ENCODE data around the gene FRMD3.

FRMD3 gene

DNA sequence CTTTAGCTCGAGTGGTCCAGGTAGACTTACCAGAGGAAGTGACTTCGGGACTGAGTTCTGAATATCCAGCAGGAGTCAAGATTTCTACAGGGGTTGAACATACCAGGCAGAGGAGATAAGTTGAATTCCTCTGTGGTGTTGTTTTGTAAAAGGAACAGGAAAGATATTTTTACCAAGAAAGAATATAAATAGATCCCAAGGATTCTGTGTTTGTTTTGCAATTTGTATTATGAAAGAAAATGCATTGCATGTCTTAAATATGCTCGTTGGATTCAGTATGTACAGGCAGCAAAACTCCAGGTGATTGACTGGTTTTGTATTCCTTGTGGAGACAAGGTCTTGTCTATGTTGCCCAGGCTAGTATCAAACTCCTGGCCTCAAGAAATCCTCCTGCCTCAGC, 197.8 kb downstream of the FRMD3 start:
- Histone ChIP-seq H3K4me3 (ENCODE audit: low read length) (no peak overlapping the region), H3K9me3 (ENCODE audit: control insufficient read depth, low read length) (no peaks in the 10 kb centered on the region), H3K9ac (ENCODE audit: low read length) (no peak overlapping the region), H3K27me3 (ENCODE audit: control insufficient read depth, insufficient read depth, low read length) (no peaks in the 10 kb centered on the region), H3K36me3 (ENCODE audit: control insufficient read depth, insufficient read depth, low read length) (no peaks in the 10 kb centered on the region), H3K4me1 (ENCODE audit: control insufficient read depth, insufficient read depth, low read length) (no peaks in the 10 kb centered on the region)

DNA sequence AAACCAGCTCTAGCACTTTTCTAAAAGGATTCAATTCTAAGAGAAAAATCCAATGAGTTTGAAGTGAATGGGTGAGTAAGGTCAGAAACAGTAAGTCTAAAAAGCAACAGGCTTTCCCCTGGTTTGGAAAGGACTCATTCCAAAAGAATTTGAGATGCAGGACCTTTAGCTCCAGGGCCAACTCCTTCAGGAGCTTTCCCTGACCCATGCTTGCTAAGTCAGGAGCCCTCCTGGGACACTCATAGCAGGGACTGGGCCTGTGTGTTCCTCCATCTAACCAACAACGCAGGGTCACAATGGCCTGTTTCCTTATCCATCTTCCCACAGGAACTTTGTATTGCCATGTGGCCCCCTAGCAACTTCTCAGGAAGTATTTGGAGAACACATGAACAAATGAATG, 198.8 kb downstream of the FRMD3 start:
- Histone ChIP-seq H3K4me3 (ENCODE audit: low read length) (no peak overlapping the region), H3K9me3 (ENCODE audit: control insufficient read depth, low read length) (no peaks in the 10 kb centered on the region), H3K27me3 (ENCODE audit: control insufficient read depth, insufficient read depth, low read length) (no peaks in the 10 kb centered on the region), H3K36me3 (ENCODE audit: control insufficient read depth, insufficient read depth, low read length) (no peaks in the 10 kb centered on the region), H3K9ac (ENCODE audit: low read length) (no peak overlapping the region), H3K4me1 (ENCODE audit: control insufficient read depth, insufficient read depth, low read length) (no peaks in the 10 kb centered on the region)

DNA sequence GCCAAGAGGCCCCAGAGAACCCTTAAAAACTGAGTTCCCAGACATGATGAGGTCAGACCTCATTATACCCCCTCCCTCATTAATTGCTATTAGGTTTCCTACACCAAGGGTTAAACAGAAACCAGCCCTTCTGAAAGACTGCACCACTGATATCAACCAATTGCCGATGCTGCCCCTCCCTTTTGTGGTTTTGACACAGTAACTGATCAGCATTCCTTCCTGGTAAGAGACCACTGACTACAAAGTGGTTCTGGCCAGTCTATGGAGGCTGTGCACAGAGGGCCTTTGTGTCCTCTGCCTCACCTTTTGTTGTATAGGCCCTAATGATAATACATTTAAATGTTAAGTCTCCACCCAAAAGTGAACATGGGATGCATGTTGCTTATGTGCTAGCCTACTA, 201.5 kb downstream of the FRMD3 start:
- Histone ChIP-seq H3K4me1 (ENCODE audit: control insufficient read depth, insufficient read depth, low read length) (no peaks in the 10 kb centered on the region), H3K27me3 (ENCODE audit: control insufficient read depth, insufficient read depth, low read length) (no peaks in the 10 kb centered on the region), H3K4me3 (ENCODE audit: low read length) (no peak overlapping the region), H3K36me3 (ENCODE audit: control insufficient read depth, insufficient read depth, low read length) (no peaks in the 10 kb centered on the region), H3K9ac (ENCODE audit: low read length) (no peak overlapping the region), H3K9me3 (ENCODE audit: control insufficient read depth, low read length) (no peaks in the 10 kb centered on the region)

DNA sequence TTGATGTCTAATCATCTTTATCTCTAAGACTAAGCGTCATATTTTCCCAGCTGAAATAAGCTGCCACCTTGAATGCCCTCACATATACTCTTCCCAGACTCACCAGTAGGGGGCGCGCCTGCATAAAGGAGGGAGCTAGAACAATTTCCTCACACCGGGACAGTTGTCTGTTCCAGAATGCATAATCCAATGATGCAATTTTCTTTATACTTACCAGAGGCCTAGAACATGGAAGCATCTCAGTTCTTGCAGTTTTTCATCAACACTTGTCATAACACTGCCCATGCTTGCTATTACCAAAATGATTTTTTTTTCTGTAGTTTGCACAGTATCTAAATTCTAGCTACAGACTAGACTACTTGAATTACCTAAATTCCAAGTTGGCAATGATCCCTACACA, 203.9 kb downstream of the FRMD3 start:
- no peaks in the 10 kb centered on the region for H3K4me1 ChIP-seq (ENCODE audit: control insufficient read depth, insufficient read depth, low read length)
- H3K9ac ChIP-seq (ENCODE audit: low read length), result no peak overlapping the region
- H3K9me3 ChIP-seq (ENCODE audit: control insufficient read depth, low read length), result no peaks in the 10 kb centered on the region
- H3K36me3 ChIP-seq (ENCODE audit: control insufficient read depth, insufficient read depth, low read length), result no peaks in the 10 kb centered on the region
- H3K27me3 ChIP-seq (ENCODE audit: control insufficient read depth, insufficient read depth, low read length), result no peaks in the 10 kb centered on the region
- no peak overlapping the region for H3K4me3 ChIP-seq (ENCODE audit: low read length)

DNA sequence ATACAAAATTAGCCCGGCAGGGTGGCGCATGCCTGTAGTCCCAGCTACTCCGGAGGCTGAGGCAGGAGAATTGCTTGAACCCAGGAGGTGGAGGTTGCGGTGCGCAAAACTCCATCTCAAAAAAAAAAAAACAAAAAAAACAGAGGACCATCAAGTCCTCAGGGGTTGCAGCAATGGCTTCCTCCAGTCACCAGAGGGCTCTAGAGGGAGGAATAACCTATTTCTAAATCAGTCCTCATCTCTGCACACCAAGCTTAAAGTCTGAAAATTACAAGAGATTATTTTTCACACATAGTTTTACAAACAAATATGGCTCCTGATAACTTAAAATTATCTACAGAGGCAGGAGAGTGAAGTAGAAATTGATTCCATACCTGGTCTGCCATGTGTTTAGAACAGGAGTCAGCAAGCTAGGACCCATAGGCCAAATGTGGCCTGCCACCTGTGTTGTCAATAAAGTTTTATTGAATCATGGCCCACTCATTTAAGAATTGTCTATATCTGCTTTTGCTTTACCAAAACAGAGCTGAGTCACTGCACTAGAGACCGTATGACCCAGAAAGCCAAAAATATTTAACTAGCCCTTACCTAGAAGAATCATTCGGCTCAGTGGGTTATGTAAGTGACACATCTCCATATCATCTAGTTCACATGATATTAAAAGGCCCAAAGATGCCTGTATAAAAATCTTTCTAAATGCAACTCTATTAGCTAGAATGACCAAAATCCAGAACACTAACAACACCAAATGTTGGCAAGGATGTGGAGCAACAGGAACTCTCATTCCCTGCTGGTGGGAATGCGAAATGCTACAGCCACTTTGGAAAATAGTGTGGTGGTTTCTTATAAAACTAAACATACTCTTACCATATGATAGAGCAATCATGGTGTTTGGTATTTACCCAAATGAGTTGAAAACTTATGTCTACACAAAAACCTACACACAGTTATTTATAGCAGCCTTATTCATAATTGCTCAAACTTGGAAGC, 207.7 kb downstream of the FRMD3 start:
- Histone ChIP-seq H3K9me3 (ENCODE audit: control insufficient read depth, low read length) (no peaks in the 10 kb centered on the region), H3K9ac (ENCODE audit: low read length) (no peak overlapping the region), H3K4me1 (ENCODE audit: control insufficient read depth, insufficient read depth, low read length) (no peaks in the 10 kb centered on the region), H3K4me3 (ENCODE audit: low read length) (no peak overlapping the region), H3K27me3 (ENCODE audit: control insufficient read depth, insufficient read depth, low read length) (no peaks in the 10 kb centered on the region), H3K36me3 (ENCODE audit: control insufficient read depth, insufficient read depth, low read length) (no peaks in the 10 kb centered on the region)

DNA sequence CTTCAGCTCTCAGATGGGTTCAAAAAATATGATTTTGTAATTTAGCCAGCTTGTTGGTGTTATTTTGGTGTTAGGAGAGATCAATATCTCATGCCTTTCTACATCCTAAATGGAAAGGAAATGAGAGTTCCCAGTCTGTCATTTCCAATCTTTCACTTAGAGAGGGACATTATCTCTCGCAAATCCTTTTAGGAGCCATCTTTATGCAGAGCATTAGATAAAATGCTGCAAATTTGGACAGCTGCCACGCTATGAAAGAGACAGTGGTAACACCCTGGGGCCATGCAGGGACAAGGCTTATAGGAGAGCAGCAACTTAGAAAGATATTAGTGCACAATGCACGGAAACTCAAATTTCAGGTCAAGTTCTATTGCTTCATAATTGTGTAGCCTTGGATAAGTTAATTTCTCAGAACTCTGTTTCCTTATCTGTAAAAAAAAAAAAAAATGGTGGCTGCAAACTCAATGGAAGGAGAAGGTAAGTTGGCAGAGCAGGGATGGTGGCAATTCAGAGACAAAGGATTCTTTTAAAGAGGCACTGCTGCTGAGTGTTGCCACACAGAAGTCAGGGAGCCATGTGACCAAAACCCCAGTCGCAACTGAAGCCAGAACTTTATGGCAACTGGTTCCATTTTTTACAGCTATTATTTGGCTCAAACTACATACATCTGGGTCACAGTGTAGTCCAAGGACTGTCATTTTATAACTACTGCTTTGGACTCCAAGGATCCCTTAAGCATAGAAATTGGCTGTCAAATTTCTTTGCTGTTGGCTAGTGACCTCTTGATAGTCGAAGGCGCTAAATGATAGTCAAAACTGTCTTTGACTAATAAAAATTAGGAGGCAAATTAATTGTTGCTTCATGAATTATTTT, 210.2 kb downstream of the FRMD3 start:
- Histone ChIP-seq H3K27me3 (ENCODE audit: control insufficient read depth, insufficient read depth, low read length) (no peaks in the 10 kb centered on the region), H3K9me3 (ENCODE audit: control insufficient read depth, low read length) (no peaks in the 10 kb centered on the region), H3K36me3 (ENCODE audit: control insufficient read depth, insufficient read depth, low read length) (no peaks in the 10 kb centered on the region), H3K9ac (ENCODE audit: low read length) (no peak overlapping the region), H3K4me3 (ENCODE audit: low read length) (no peak overlapping the region), H3K4me1 (ENCODE audit: control insufficient read depth, insufficient read depth, low read length) (no peaks in the 10 kb centered on the region)

DNA sequence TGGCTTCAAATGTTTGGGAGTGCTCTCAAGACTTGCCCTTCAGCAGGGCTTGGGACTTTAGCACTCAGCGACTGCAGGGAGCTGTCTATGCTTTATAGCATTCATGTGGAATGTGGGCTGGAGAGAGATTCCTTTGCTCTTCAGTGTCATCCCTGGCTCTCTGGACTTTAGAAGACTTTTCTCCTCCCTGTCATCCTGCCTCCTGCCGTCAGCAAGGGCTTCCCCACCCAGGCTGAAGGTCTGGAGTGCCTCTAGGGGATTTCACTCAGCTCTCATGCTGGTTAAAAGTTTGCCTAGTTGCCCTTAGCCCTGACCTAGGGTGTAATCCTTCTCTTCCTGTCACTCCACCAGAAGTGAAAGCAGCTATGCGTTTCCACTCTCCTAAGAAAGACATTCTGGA, 210.9 kb downstream of the FRMD3 start:
- Histone ChIP-seq H3K36me3 (ENCODE audit: control insufficient read depth, insufficient read depth, low read length) (no peaks in the 10 kb centered on the region), H3K4me1 (ENCODE audit: control insufficient read depth, insufficient read depth, low read length) (no peaks in the 10 kb centered on the region), H3K27me3 (ENCODE audit: control insufficient read depth, insufficient read depth, low read length) (no peaks in the 10 kb centered on the region), H3K9me3 (ENCODE audit: control insufficient read depth, low read length) (no peaks in the 10 kb centered on the region), H3K4me3 (ENCODE audit: low read length) (no peak overlapping the region), H3K9ac (ENCODE audit: low read length) (no peak overlapping the region)

DNA sequence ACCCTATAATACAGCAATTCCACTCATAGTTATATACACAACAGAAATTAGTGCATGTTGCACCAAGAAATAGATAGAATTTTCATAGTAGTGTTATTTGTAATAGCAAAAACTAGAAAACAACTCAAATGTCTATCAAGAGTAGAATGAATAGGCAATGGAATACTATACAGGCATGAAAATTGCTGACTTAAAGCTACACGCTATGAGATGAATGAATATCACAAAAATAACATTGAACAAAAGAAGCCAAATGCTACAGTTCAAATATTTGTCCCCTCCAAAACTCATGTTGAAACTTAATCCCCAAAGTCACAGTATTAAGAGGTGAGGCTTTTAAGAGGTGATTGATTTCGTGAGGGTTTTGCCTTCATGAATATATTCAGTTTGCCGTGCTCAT, 215.1 kb downstream of the FRMD3 start:
- Histone ChIP-seq H3K9ac (ENCODE audit: low read length) (no peak overlapping the region), H3K9me3 (ENCODE audit: control insufficient read depth, low read length) (no peaks in the 10 kb centered on the region), H3K36me3 (ENCODE audit: control insufficient read depth, insufficient read depth, low read length) (no peaks in the 10 kb centered on the region), H3K4me3 (ENCODE audit: low read length) (no peak overlapping the region), H3K27me3 (ENCODE audit: control insufficient read depth, insufficient read depth, low read length) (no peaks in the 10 kb centered on the region), H3K4me1 (ENCODE audit: control insufficient read depth, insufficient read depth, low read length) (no peaks in the 10 kb centered on the region)

DNA sequence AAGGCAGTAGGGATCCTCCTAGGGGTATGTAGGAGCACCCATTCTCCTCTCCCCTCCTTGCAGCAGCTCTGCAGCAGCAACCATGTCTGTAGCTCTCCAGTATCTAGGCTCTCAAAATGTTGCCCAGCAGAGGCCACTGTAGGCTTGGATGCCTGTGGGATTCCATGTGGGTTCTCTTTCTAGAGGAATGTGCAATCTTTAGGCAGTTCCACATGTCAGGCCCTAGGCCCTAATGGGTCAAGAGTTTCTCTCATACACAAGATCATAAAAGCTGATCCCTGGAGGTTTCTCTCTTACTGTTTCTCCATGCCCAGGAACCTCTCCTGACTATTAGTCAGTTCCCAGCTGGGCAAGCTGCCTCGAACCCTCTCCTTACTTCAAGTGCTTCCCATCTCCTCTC, 215.8 kb downstream of the FRMD3 start:
- no peak overlapping the region for H3K4me3 ChIP-seq (ENCODE audit: low read length)
- H3K9me3 ChIP-seq (ENCODE audit: control insufficient read depth, low read length), result no peaks in the 10 kb centered on the region
- no peak overlapping the region for H3K9ac ChIP-seq (ENCODE audit: low read length)
- no peaks in the 10 kb centered on the region for H3K4me1 ChIP-seq (ENCODE audit: control insufficient read depth, insufficient read depth, low read length)
- no peaks in the 10 kb centered on the region for H3K27me3 ChIP-seq (ENCODE audit: control insufficient read depth, insufficient read depth, low read length)
- no peaks in the 10 kb centered on the region for H3K36me3 ChIP-seq (ENCODE audit: control insufficient read depth, insufficient read depth, low read length)

DNA sequence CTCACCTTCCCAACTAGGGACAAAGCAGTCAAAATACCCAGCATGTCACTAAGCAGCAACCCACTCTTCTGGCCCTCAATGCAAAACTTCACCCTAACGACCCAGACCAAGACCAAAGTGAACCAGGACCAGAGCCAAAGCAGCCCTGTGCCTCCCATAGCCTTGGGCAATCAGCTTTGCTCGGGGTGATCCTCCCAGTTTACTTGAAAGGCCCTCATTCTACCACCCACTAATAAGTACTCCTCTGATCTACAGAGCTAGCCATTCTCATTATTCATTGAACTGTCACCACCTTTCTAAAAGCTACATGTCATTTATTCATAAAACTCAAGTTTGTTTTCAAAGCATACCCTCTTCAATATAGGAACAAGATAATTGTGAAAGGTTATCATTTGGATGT, 221.0 kb downstream of the FRMD3 start:
- no peaks in the 10 kb centered on the region for H3K27me3 ChIP-seq (ENCODE audit: control insufficient read depth, insufficient read depth, low read length)
- no peak overlapping the region for H3K4me3 ChIP-seq (ENCODE audit: low read length)
- no peaks in the 10 kb centered on the region for H3K4me1 ChIP-seq (ENCODE audit: control insufficient read depth, insufficient read depth, low read length)

DNA sequence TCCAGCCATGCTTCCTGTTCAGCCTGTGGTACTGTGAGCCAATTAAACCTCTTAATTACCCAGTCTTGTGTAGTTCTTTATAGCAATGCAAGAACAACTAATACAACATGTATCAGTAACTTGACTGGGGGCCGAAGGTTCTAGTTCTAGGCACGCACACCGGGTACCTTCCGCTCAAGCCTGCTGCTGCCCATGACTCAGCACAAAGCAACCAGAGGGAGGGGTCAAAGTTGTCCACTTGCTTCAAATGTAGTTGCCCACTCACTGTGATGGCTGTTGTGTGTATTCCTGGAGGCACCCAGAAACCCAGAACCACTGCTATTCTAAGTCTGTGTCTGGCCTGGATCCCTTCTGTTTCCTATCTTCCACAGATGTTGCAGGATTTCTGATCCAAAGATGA, 222.6 kb downstream of the FRMD3 start:
- H3K36me3 ChIP-seq (ENCODE audit: control insufficient read depth, insufficient read depth, low read length), result no peaks in the 10 kb centered on the region
- H3K4me1 ChIP-seq (ENCODE audit: control insufficient read depth, insufficient read depth, low read length), result no peaks in the 10 kb centered on the region
- no peaks in the 10 kb centered on the region for H3K9me3 ChIP-seq (ENCODE audit: control insufficient read depth, low read length)
- H3K9ac ChIP-seq (ENCODE audit: low read length), result no peak overlapping the region
- no peak overlapping the region for H3K4me3 ChIP-seq (ENCODE audit: low read length)
- no peaks in the 10 kb centered on the region for H3K27me3 ChIP-seq (ENCODE audit: control insufficient read depth, insufficient read depth, low read length)

More for the DNA sequence above, 221.0 kb downstream of the FRMD3 start:
- H3K36me3 ChIP-seq (ENCODE audit: control insufficient read depth, insufficient read depth, low read length), result no peaks in the 10 kb centered on the region
- no peak overlapping the region for H3K9ac ChIP-seq (ENCODE audit: low read length)
- H3K9me3 ChIP-seq (ENCODE audit: control insufficient read depth, low read length), result no peaks in the 10 kb centered on the region

DNA sequence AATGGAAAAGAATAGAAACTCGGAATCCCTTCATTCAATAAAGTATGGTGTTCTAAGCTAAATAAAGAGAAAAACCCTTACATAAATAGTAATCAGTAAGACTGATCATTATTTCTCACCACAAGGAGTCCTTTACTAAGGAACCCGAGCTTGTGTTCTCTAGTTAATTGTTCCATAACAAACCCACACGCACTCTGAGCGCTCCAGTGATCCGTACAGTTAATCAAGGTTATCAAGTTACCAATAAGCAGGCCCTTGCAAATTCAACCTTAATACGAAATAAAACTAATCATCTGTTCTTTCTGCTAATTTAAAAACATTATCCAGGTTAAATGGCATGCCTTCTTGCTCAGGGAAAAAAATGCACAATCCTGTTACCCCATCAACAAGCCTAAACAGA, 224.4 kb downstream of the FRMD3 start:
- H3K9me3 ChIP-seq (ENCODE audit: control insufficient read depth, low read length), result no peaks in the 10 kb centered on the region
- H3K9ac ChIP-seq (ENCODE audit: low read length), result no peak overlapping the region

More for the DNA sequence above, 224.4 kb downstream of the FRMD3 start:
- Histone ChIP-seq H3K4me1 (ENCODE audit: control insufficient read depth, insufficient read depth, low read length) (no peaks in the 10 kb centered on the region), H3K27me3 (ENCODE audit: control insufficient read depth, insufficient read depth, low read length) (no peaks in the 10 kb centered on the region), H3K4me3 (ENCODE audit: low read length) (no peak overlapping the region), H3K36me3 (ENCODE audit: control insufficient read depth, insufficient read depth, low read length) (no peaks in the 10 kb centered on the region)

Measured in mucosa of stomach (tissue), 1 donor.